Mononuclear cell (primary cell): ENCODE data around the gene NDRG3. TPM values are rescaled to one million over a fixed set of nuclear protein-coding genes. Genes with fewer than 3 reads are reported as not detected.
"Not testable (repeated sequence)": the region's sequence is repeated elsewhere in the genome, so short reads cannot be mapped to it uniquely, and the experiment has no call there.

Source experiments
- H3K27me3 ChIP-seq: 2 replicates; pipeline ENCODE4 v1.6.0; 2011; ENCODE audit warnings: low read length, control low read depth; ENCODE audit not compliant: insufficient read depth
- H3K4me1 ChIP-seq: 2 replicates; pipeline ENCODE4 v1.5.1; 2011; ENCODE audit warnings: mild to moderate bottlenecking, low read length, control low read depth; ENCODE audit not compliant: insufficient read depth
- H3K4me3 ChIP-seq: 2 replicates; pipeline ENCODE4 v1.5.1; 2011; ENCODE audit warnings: mild to moderate bottlenecking, low read length, moderate library complexity
- H3K9me3 ChIP-seq: 2 replicates; pipeline ENCODE4 v1.5.1; 2011; ENCODE audit warnings: low read depth, mild to moderate bottlenecking, control low read depth, low read length
- total RNA-seq: library from RNA; depleted of rRNA; stranded (reverse); fragments of >200 nt; gene quantifications from one replicate; pipeline ENCODE4 v1.2.3, GENCODE V29; 2012

Gene NDRG3
- total RNA-seq, 1 donor: 19.0 TPM

GRCh38 chr20:36741072-36741471, 4.8 kb downstream of the NDRG3 start:
- Histone ChIP-seq H3K4me3 (no peak overlapping the region), H3K4me1 (peaks cover 11% of the 10 kb centered on the region), H3K27me3 (no peaks in the 10 kb centered on the region), H3K9me3 (no peaks in the 10 kb centered on the region)

GRCh38 chr20:36737183-36737499, 8.7 kb downstream of the NDRG3 start:
- peaks cover 11% of the 10 kb centered on the region for H3K4me1 ChIP-seq
- H3K4me3 ChIP-seq: no peak overlapping the region
- H3K9me3 ChIP-seq: no peaks in the 10 kb centered on the region
- H3K27me3 ChIP-seq: no peaks in the 10 kb centered on the region

- Histone ChIP-seq H3K9me3 (no peaks in the 10 kb centered on the region), H3K4me3 (no peak overlapping the region), H3K4me1 (peaks cover 11% of the 10 kb centered on the region), H3K27me3 (no peaks in the 10 kb centered on the region)
Measured at GRCh38 chr20:36736451-36737182, 9.3 kb downstream of the NDRG3 start.

GRCh38 chr20:36732456-36732855, 13.4 kb downstream of the NDRG3 start:
- H3K4me3 ChIP-seq: no peak overlapping the region
- no peaks in the 10 kb centered on the region for H3K9me3 ChIP-seq
- peaks cover 11% of the 10 kb centered on the region for H3K4me1 ChIP-seq
- H3K27me3 ChIP-seq: no peaks in the 10 kb centered on the region

- Histone ChIP-seq H3K4me3 (no peak overlapping the region), H3K9me3 (no peaks in the 10 kb centered on the region), H3K4me1 (peaks cover 9% of the 10 kb centered on the region), H3K27me3 (no peaks in the 10 kb centered on the region)
Measured at GRCh38 chr20:36728986-36729385, 16.9 kb downstream of the NDRG3 start.

GRCh38 chr20:36726168-36726567, 19.7 kb downstream of the NDRG3 start:
- no peaks in the 10 kb centered on the region for H3K4me1 ChIP-seq
- H3K4me3 ChIP-seq: no peak overlapping the region
- no peaks in the 10 kb centered on the region for H3K27me3 ChIP-seq
- H3K9me3 ChIP-seq: no peaks in the 10 kb centered on the region

- H3K4me3 ChIP-seq: no peak overlapping the region
- no peaks in the 10 kb centered on the region for H3K27me3 ChIP-seq
- H3K4me1 ChIP-seq: no peaks in the 10 kb centered on the region
- no peaks in the 10 kb centered on the region for H3K9me3 ChIP-seq
Measured at GRCh38 chr20:36720510-36720909, 25.4 kb downstream of the NDRG3 start.

GRCh38 chr20:36717657-36718056, 28.2 kb downstream of the NDRG3 start:
- Histone ChIP-seq H3K9me3 (no peaks in the 10 kb centered on the region), H3K4me1 (no peaks in the 10 kb centered on the region), H3K27me3 (no peaks in the 10 kb centered on the region), H3K4me3 (no peak overlapping the region)

GRCh38 chr20:36717021-36717420, 28.9 kb downstream of the NDRG3 start:
- Histone ChIP-seq H3K27me3 (no peaks in the 10 kb centered on the region), H3K9me3 (no peaks in the 10 kb centered on the region), H3K4me3 (no peak overlapping the region), H3K4me1 (no peaks in the 10 kb centered on the region)

- Histone ChIP-seq H3K9me3 (no peaks in the 10 kb centered on the region), H3K4me1 (no peaks in the 10 kb centered on the region), H3K27me3 (no peaks in the 10 kb centered on the region), H3K4me3 (no peak overlapping the region)
Measured at GRCh38 chr20:36712775-36713174, 33.1 kb downstream of the NDRG3 start.

GRCh38 chr20:36709126-36709525, 36.8 kb downstream of the NDRG3 start:
- H3K4me1 ChIP-seq: no peaks in the 10 kb centered on the region
- no peaks in the 10 kb centered on the region for H3K27me3 ChIP-seq
- no peak overlapping the region for H3K4me3 ChIP-seq
- no peaks in the 10 kb centered on the region for H3K9me3 ChIP-seq

GRCh38 chr20:36703530-36703929, 42.4 kb downstream of the NDRG3 start:
- Histone ChIP-seq H3K4me1 (no peaks in the 10 kb centered on the region), H3K27me3 (no peaks in the 10 kb centered on the region), H3K4me3 (no peak overlapping the region), H3K9me3 (no peaks in the 10 kb centered on the region)

- Histone ChIP-seq H3K4me1 (no peaks in the 10 kb centered on the region), H3K4me3 (no peak overlapping the region), H3K27me3 (no peaks in the 10 kb centered on the region), H3K9me3 (no peaks in the 10 kb centered on the region)
Measured at GRCh38 chr20:36700438-36700837, 45.5 kb downstream of the NDRG3 start.

GRCh38 chr20:36695467-36695866, 50.4 kb downstream of the NDRG3 start:
- not testable (repeated sequence) for H3K4me1 ChIP-seq, H3K4me3 ChIP-seq, H3K27me3 ChIP-seq, H3K9me3 ChIP-seq

GRCh38 chr20:36688630-36689029, 57.3 kb downstream of the NDRG3 start:
- H3K9me3 ChIP-seq: no peaks in the 10 kb centered on the region
- no peak overlapping the region for H3K4me3 ChIP-seq
- no peaks in the 10 kb centered on the region for H3K4me1 ChIP-seq

GRCh38 chr20:36687850-36688249, 58.0 kb downstream of the NDRG3 start:
- Histone ChIP-seq H3K4me3 (no peak overlapping the region), H3K9me3 (no peaks in the 10 kb centered on the region), H3K4me1 (no peaks in the 10 kb centered on the region), H3K27me3 (no peaks in the 10 kb centered on the region)

More at GRCh38 chr20:36688630-36689029, 57.3 kb downstream of the NDRG3 start:
- no peaks in the 10 kb centered on the region for H3K27me3 ChIP-seq
